Limb (tissue), 2 donors: ENCODE data around the gene TNNC1.
A peak's percentile ranks its signal among the peaks of the same experiment; 100 is the strongest.

Experiments used
- DNase-seq, 2 donors: peaks; one replicate each; pipeline ENCODE4 v3.0.0-alpha.2; 2016; ENCODE audit errors: extremely low spot score in 2 of 2

TNNC1 gene

DNA sequence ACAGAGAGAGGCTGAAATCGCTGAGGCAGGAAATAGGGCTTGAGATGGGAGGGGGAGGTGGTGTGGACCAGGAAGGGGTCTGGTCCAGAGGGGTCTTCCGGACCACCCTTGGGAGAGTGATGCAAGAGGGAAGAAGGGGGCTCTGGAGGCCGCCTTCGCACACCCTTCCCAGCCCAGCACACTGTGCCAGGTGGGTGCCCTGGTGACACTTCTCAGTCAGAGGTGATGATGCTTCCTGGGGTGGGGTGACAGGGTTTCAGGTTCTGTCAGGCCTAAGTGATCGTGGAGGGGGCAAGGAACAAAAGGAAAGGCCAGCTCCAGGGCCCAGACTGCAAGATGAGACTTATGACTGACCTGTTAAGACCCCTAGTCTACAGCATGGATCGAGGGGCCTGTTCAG is 21.6 kb downstream of the TNNC1 start:
- peak in 1 of 2 donors; percentile 18 for DNase-seq

DNA sequence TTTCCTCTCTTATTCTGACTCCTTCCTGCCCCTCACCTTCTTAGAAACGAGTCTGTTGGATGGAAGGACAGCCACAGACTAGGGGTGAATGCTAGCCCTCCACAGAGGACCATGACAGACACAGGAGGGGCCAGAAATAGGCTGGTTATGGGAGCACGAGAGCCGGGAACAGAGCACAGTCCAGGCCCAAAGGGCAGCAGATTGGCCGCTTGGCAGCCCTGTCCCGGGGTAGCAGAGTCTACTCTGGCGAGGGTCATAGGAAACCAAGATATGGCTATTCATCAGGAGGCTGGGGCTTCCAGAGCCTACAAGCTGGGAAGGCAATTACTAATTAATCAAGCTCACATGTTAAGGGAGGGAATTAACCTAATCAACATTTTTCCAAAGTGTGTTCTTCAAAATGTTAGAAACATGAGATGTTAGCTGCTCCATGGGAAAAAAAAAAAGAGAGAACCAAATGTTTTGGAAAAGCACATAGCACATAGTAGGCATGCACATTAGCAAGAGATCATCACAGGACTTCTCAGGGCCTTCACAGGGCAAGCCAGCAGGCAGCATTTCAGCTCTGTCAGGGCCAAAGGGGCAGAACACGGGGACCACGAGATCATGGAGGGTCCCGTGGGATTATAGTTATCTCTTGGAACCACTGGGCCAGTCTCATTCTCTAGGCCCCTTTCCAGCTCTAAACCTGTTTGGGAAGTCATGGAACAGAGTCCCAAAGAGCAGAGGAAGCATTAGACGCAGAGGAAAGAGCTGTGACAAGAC is 22.2 kb downstream of the TNNC1 start:
- peak in 1 of 2 donors; percentile 17 for DNase-seq

DNA sequence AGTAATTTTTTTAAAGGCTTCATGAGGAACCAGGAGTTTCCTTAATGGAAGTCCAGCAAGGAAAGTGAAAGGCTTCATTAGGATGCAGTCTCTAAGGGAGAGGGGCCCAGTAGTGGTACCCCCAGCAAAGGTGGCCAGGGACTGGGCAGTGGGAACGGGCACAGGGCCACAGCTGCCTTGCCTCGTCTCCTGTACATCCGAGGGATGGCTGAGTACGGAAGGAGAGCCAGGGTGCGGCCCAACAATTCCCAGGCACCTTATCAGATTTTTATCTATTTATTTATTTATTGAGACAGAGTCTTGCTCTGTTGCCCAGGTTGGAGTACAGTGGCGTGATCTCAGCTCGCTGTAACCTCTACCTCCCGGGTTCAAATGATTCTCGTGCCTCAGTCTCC is 23.4 kb downstream of the TNNC1 start:
- no peak for DNase-seq

DNA sequence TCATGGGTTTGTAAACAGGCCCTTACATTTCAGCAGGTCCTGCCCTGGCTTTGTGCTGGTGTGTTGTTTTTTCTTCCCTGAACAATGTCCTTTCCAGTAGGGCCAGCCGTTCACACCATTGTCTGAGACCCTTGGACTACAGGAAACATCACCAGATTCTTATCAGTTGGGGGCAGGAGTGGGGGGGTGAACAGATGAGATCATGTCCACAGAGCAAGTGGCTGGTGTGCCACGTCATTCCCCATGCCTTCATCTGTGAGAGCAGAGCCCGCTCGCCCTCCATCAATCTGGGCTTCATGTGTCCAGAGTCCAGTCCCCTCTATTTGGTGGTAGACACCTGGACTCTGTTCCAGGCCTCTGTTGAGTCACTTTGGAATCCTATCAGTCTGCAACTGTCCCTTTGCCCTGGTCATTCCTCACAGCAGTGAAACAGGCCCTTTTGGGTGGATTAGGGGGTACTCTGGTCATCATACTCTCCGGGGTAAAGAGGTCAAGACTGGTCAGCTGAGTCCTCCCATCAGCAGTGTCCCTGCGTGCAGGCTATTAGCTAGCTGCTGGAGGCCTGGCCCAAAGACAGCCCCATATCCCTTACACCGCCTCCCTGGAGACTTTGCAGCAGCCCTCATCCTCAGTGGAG is 23.9 kb downstream of the TNNC1 start:
- DNase-seq, result peak in 1 of 2 donors; percentile 11

DNA sequence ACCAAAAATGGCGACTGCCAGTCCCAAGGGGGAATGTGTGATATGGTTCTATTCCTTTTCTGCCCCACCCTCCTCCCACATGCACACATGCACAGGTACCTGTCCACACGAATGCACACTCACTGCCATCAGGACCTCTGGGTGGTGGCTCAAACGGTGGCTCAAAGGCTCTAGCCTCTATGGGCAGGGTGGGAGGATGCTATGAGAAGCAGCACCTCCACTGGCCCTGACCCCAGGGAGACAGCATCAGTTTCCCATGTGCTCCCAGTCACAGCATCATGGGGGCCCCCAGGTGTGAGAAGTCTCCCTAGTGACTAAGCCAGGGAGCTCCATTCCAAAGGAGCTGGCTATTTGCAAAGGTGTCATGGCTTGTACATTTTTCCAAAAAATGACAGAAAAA is 24.8 kb downstream of the TNNC1 start:
- no peak for DNase-seq

DNA sequence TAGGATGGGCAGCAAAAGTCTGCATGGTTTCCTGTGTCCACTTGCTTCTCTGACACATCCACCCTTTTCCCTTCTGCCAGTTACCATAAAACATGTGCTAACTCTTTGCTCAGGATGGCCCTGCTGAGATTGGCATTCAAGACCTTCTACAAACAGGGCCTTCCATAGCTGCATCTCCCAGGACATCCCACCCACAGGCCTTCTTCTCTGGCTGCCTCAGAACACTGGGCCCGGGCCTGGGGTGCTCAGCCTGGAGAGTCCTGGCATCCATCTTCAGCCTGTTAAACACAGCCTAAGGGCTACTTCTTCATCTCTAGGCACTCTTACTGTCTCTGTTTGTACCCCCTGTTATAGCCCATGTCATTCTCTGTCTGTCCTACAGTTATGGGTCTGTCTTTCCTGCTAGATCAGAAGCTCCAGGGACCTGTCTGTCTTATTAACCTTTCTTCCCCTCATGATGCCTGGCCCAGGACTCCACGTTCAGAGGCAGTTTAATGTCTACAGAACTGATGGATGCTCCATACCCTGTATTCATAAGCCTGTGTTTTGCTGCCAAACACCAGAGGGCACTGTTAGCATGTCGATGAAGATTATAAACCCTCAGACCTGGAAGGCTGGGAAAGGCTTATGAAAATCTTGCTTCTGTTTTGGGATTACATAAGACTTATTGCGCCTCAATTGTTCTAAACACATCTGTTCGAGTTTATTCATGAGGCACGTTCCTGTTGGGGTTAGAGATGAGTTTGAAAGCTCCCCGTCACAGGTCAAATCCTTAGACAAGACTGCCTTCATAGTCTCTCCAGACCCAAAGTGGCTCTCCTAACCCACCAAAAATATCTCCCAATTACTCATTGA is 25.5 kb downstream of the TNNC1 start:
- peak; percentile 60 to 83 for DNase-seq

DNA sequence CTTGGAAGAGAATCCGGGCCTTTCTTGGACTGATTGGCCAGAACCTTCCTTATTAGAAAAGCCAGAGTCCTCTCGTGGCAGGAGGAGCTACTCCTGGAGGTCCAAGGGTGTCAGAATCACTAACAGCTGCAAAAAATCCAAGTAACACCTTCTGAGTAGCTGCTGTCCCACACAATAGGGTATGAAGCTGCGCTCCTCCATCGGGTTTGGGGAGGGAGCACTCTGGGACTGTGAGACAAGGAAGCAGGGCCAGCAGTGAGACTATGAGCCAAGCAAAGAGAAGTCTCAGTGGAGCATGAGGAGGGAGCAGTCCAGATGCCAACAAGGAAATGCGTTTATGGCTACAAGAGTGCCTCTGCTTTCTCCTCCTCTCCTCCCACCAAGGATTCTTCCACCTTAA is 30.7 kb downstream of the TNNC1 start:
- DNase-seq, result no peak

DNA sequence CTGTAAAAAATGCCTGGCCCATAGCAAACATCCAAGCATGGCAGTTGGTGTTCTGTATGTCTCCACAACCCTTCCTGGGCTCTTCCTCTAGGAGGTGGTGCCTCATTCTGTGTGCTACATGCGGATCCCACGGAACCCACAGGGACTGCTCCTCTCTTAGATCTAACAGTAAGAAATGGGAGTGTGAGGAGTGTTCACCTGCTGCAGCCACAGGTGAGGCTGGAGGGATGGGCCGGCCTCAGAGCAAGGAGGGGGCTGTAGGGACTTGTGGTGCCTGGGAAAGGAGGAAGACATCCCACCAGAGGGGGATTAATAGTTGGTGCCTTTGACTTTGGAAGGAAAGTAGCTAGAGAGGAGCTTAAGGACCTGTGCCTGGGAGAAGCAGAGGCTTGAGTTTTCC is 31.2 kb downstream of the TNNC1 start:
- no peak for DNase-seq

DNA sequence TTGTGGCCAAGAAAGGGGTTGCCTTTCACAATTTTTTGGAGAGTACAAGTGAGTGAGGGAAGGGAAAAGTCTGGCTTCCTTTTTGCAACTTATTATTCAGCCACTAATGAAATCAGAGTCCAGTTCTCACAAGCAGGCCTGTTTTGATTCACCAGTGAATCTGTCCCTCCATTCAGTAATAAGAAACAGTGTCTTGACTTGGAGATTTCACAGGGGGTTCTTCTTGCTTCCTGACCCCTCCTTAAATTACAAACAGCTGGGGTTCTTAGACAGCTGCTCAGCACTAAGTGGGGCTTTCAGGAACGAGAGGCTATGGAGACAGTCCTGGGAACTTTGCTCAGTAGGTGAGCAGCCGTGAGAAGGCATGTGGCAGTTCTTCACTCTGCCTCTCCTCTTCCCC is 33.5 kb downstream of the TNNC1 start:
- peak in 1 of 2 donors; percentile 12 for DNase-seq

DNA sequence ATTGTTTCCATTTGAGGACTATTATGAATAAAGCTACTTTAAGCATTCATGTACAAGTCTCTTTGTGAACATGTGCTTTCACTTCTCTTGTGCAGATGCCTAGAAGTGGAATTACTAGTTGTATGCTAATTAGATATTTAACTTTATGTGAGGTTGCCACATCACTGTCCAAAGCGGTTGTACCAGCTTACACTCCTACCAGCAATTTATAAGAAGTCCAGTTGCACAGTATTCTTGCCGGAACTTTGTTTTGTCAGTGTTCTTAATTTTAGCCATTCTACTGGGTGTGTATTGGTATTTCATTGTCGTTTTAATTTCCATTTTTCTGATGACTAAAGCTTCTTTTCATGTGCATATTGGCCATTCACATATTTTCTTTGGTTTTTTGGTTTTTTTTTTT is 38.0 kb downstream of the TNNC1 start:
- no peak for DNase-seq

DNA sequence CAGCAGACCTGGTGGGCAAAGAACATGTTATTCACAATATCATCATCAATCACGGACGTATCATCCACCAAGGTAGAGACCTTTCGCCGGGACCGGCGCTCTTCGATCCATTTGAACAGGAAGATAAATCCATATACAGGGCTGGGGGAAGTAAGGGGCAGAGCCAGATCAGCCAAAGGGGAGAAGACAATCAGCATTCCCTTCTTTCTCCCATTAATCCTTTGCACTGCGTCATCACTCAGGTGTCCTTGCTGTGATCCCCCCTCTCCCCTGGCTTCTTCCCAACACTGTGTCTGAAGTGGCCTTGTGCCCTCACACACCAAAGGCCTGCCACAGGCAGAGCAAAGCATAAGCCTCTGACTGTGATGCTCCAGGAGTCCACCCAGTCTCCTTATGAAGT is 45.4 kb downstream of the TNNC1 start:
- DNase-seq, result no peak

DNA sequence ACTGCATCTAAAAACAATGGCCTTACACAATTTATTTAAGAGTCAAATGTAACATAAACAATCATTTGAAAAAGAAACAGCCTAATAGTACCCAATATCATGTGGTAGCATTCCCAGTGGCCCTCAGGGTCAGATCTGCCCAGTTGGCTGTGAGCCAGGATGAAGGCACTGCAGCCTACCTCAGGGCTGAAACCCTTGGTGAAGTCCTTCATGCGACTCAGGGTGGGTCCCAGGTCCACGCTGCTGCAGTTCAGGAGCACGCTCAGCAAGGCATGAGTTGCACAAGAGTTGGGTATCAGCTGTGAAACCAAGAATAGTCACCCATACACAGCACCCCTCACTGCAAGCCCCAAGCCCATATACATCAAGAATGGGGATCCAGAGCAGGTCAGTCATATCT is 46.1 kb downstream of the TNNC1 start:
- DNase-seq, result no peak

DNA sequence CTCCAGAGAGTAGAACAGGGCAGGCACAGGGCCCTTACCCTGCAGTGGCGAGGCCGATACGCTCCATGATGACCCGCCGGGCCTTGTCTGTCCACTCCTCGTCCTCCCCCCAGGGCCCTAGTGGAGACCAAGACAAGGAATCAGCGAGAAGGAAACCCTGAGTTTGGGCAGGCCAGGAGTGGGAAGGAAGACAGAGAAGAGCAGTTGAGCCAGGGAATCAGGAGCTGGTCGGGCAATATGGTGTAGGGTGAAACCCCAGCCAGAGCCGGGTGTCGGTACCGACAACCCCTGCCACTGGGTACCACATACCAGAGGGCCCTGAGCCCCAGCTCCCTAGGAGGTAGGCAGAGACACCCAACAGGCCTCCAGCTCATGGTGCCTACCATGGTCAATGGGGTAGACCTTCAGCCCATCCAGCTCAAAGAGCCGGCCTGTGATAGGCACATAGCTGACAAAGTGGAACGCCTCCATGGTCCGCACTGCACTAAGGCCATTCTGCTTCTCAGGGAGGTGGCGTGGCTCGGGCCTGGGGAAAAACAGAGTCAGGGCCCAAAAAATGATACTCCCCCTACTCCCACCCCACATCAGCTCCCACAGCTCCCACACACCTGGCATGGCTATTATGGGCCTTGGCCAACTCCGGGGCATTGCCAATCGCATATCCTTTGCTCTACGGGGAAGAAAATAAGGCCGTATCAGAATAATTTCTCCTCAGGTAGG is 46.9 kb downstream of the TNNC1 start:
- DNase-seq, result no peak

DNA sequence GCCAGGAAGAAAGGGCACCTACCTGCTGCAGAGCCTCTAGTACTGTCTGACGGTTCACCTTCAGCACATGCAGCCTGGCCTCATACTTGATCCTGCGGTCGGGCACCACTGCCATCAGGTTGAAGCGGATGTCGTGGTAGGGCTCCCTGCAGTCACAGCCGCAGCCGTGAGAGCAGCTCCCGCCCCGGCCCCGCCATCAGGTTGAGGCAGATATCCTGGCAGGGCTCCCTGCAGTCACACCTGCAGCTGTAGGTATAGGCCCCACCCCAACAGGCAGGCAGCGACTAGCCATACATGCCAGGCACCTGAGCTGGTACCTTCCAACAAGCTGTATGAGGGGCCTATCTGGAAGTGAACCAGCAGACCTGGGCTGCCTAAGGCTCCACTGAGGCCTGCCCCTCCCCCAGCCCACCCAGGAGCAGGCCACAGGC is 47.6 kb downstream of the TNNC1 start:
- no peak for DNase-seq

DNA sequence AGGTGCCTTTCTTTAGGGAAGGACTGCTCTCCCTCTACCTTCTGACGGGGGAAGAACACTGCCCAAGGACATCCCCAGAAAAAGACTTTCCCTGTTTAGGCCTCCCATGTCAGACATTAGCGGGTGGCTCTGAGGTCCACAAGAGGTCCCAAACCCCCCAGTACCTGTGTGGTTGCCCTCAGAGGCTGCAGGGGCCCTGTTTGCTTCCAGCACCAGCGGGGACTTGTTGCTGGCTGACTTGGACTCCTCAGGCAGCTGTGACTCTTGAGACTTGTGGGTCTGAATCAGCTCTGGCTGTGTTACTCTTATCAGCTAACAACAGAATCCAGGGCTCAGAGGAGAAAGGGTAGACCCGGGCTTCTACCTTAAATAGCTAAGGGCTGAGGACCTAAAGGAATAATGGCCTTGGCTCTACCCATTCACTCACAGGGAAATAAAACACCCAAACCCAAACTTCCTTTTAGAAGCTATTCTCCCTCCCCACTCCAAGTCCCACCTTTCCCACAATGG is 48.2 kb downstream of the TNNC1 start:
- no peak for DNase-seq

DNA sequence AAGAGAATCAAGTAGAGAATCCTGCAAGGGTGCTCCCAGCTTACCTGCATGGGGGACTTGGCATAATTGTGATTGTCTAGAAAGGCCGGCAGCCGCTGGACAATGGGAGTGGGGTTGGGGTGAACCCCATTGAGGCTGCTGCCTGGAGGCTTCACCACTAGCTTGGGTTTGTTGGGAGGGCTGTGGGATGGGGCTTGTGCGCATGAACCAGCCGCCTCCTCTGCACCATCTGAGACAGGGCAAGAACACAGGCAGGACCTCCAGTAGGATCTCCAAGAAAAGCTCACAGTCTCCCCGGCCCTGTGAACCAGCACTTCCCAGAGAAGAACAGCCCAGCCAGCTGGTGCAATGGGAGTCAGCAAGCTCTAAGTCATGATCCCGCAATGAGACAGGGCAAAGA is 48.8 kb downstream of the TNNC1 start:
- no peak for DNase-seq

DNA sequence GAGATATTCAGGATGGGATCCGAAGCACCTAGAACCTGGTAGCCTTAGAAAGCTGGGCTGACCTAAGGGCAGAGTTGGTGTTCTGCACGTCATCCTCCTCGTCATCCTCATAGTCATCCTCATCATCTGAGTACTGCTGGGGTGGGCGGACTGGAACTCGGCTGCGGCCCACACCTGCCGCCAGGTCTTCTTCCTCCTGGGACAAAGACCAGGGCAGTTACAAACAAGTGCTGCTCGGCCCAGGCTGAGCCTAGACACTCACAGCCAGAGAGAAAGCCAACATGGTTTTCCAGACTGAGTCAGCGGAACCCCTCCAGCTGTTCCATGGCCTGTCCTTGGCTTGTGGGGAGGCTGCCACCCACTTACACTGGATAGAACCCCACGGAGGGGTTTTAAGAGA is 49.5 kb downstream of the TNNC1 start:
- DNase-seq, result no peak

DNA sequence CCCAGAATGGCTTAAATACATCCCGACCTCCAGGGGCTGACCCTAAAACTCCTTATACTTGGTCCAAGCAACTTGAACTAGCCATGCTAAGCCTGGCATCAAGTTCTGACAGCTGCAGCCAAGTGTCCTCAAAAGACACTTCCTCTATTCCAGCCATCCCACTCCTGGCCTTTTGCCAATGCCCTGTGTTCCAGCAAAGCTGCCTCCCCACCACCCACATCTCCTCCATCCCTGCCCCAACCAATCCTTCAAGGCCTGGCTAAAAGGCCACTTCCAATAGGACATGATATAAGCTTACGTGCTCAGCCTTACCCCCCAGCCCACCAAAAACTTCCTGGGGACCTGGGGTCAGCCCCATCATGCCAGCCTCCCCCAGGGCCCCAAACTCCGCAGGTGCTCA is 49.9 kb downstream of the TNNC1 start:
- no peak for DNase-seq

DNA sequence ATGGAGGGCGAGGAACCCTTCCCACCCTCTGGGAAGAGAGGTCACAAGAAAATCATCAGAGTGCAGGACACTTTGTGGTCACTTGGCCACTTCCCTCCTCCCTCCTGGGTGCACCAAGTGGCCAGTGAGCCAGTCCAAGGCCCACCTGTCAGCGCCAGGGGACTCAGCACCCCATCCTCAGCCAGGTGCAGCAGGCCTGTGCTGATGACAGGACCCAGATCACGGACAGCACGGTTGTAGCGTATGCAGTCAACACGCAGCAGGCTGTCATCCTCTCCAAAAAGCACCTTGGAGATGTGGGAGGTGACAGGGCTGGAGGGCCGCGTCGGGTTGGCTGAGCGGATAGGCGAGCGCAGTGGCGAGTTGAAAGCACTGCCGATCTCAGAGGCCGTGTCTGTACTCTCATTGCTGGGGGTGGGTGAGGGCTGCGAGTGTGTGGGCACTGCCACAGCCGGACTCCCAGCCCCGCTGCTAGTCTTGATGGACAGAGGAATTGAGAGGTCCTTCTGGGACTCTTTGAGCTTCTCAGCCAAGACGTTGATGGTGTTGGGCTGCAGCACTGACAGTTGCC is 50.5 kb downstream of the TNNC1 start:
- DNase-seq, result no peak

DNA sequence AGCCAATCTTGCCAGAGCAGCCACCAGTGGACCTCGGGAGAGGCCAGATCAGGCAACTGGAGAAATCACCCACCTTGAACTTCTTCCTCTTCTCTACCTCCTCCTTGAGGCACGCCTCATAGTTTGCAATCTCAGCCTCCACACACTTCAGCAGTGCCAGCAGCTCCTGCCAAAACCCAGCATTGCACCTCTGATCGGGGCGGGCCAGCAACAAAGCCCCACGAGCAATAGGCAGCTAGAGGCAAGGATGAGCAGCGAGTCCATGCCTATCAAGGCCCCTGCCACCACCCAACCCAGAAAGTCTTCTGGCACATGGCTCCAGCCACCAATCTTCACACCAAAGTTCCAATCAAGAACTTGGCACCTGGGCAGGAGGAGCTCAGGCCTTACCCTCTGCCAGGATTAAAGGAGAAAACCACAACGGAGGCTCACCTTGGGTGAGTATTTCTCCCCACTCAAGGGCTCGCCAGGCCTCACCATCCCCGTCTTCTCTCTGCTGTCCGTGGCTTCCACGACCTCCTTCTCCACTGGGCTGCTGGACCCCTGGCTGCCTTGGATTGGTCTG is 51.1 kb downstream of the TNNC1 start:
- no peak for DNase-seq

DNA sequence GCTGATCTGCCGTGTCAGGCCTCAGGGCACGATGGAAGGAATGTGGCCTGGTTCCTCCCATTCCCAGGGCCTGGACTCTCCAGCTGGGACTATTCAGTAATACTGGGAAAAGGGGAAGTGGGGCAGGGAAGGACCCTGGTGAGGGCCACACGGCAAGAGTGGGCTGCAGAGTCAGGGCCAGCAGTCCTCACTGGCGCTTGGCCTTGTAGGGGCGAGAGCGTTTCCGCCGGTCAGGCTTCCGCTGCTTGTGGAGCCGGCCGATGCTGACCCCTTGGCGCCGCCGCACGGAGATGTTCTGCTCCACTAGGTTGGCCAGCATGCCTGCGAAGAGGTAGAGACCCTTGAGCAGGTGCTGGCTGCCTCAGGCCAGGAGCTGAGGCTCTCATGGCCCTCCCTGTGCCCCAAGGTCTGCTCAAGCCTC is 51.7 kb downstream of the TNNC1 start:
- DNase-seq, result no peak
